ENCODE measurements around the gene PLA2G4A. TPM values are rescaled to one million over a fixed set of nuclear protein-coding genes. Genes with fewer than 3 reads are reported as not detected.

Gene PLA2G4A
- total RNA-seq, 6 experiments from 2014 or later = 0.25 to 0.90 (median 0.45) TPM

DNA sequence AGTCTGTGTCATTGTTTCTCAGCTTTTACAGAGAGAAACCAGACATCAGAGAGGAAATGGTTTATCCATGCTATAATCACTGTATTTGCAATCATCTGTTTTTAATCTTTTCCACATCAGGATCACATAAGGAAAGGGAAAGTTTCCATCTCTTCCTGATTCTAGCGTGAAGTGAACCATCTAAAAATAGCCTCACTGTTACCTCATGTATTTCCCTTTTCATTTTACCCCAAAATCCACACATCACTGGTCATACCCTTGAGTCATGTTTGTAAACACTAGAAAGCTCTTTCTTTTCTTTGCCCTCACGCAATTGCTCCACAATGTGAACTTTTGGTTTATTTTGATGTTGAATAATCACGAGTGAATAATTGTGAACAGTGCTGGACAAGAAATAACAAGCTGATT lies 146.0 kb downstream of the PLA2G4A start:
- H3K27me3 Mint-ChIP-seq (ENCODE audit: insufficient read depth) = peaks cover 5% of the 10 kb centered on the region; the same call in 1 of the 2 replicates
- peak overlapping the region; percentile 53 for H3K4me3 Mint-ChIP-seq
- no peaks in the 10 kb centered on the region for H3K9me3 Mint-ChIP-seq
- peak overlapping the region; percentile 58 for H3K27ac Mint-ChIP-seq
- H3K36me3 Mint-ChIP-seq (ENCODE audit: low read depth) = no peaks in the 10 kb centered on the region
- H3K4me1 Mint-ChIP-seq (ENCODE audit: low read depth) = peaks cover 38% of the 10 kb centered on the region
- TF ChIP-seq, protein P1, sequence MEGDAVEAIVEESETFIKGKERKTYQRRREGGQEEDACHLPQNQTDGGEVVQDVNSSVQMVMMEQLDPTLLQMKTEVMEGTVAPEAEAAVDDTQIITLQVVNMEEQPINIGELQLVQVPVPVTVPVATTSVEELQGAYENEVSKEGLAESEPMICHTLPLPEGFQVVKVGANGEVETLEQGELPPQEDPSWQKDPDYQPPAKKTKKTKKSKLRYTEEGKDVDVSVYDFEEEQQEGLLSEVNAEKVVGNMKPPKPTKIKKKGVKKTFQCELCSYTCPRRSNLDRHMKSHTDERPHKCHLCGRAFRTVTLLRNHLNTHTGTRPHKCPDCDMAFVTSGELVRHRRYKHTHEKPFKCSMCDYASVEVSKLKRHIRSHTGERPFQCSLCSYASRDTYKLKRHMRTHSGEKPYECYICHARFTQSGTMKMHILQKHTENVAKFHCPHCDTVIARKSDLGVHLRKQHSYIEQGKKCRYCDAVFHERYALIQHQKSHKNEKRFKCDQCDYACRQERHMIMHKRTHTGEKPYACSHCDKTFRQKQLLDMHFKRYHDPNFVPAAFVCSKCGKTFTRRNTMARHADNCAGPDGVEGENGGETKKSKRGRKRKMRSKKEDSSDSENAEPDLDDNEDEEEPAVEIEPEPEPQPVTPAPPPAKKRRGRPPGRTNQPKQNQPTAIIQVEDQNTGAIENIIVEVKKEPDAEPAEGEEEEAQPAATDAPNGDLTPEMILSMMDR (IDR thresholded peaks at IDR 0.05) = no peak
- DNase-seq = peak; percentile 93

DNA sequence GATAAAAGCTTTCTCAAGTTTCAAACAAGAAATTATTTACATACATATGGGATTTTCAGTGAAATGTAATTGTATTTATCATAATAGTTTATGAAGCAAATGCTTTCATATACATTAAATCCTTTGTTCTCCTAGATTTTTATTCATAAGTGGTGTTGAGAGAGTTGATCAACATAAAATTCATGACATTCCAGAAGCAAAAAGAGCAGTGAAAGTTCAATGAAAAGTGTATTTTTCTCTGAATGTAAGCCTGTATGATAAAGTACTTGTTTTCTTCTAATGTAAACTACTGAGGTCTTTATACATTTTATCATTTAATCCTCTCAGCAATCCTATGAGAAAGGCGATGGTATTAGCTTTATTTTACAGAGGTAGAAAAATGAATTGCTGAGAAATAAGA lies 146.5 kb downstream of the PLA2G4A start:
- Mint-ChIP-seq H3K27ac (peak overlapping the region; percentile 58), H3K4me1 (ENCODE audit: low read depth) (peaks cover 38% of the 10 kb centered on the region), H3K27me3 (ENCODE audit: insufficient read depth) (peaks cover 5% of the 10 kb centered on the region; the same call in 1 of the 2 replicates), H3K4me3 (peak overlapping the region; percentile 53), H3K36me3 (ENCODE audit: low read depth) (no peaks in the 10 kb centered on the region), H3K9me3 (no peaks in the 10 kb centered on the region)
- TF ChIP-seq, protein P1 (IDR thresholded peaks at IDR 0.05) = no peak
- no peak for DNase-seq

GRCh38 chr1:186976700-186977099 lies 148.0 kb downstream of the PLA2G4A start:
- H3K36me3 Mint-ChIP-seq (ENCODE audit: low read depth) = no peaks in the 10 kb centered on the region
- peaks cover 38% of the 10 kb centered on the region for H3K4me1 Mint-ChIP-seq (ENCODE audit: low read depth)
- peaks cover 5% of the 10 kb centered on the region; the same call in 1 of the 2 replicates for H3K27me3 Mint-ChIP-seq (ENCODE audit: insufficient read depth)
- TF ChIP-seq, protein P1 (IDR thresholded peaks at IDR 0.05) = no peak
- H3K4me3 Mint-ChIP-seq = no peak overlapping the region
- DNase-seq = no peak
- no peaks in the 10 kb centered on the region for H3K9me3 Mint-ChIP-seq
- H3K27ac Mint-ChIP-seq = no peak overlapping the region

DNA sequence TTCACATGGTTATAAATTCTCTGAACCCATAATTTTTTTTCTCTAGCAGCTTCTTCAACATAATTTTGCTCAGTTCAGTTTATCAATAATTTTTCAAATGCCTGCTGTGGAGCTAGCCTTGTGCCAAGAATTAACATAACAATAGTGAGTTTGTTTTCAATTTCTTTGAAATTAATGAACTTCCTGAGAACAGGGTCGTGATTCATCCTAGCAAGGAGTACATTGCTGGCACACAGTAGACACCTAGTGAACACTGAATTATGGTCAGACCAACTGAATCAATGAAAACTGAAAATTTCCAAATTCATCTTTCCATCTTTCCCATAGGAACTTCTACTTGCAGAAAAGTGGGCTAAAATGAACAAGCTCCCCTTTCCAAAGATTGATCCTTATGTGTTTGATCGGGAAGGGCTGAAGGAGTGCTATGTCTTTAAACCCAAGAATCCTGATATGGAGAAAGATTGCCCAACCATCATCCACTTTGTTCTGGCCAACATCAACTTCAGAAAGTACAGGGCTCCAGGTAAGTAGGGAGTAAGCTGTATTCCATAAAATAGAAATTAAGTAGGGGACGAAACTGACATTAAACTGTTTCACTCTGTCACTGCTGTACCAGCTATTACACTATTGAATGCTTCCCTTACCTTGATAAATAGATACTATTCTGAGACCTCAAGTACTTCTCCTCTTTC lies 148.7 kb downstream of the PLA2G4A start:
- H3K36me3 Mint-ChIP-seq (ENCODE audit: low read depth) = no peaks in the 10 kb centered on the region
- DNase-seq = no peak
- peaks cover 38% of the 10 kb centered on the region for H3K4me1 Mint-ChIP-seq (ENCODE audit: low read depth)
- no peak overlapping the region for H3K4me3 Mint-ChIP-seq
- no peak overlapping the region for H3K27ac Mint-ChIP-seq
- no peaks in the 10 kb centered on the region for H3K9me3 Mint-ChIP-seq
- H3K27me3 Mint-ChIP-seq (ENCODE audit: insufficient read depth) = peaks cover 5% of the 10 kb centered on the region; the same call in 1 of the 2 replicates
- TF ChIP-seq, protein P1 (IDR thresholded peaks at IDR 0.05) = no peak

- H3K27ac Mint-ChIP-seq = no peak overlapping the region
- H3K36me3 Mint-ChIP-seq (ENCODE audit: low read depth) = no peaks in the 10 kb centered on the region
- TF ChIP-seq, protein P1 (IDR thresholded peaks at IDR 0.05) = no peak
- H3K27me3 Mint-ChIP-seq (ENCODE audit: insufficient read depth) = peaks cover 5% of the 10 kb centered on the region; the same call in 1 of the 2 replicates
- no peak for DNase-seq
- no peaks in the 10 kb centered on the region for H3K9me3 Mint-ChIP-seq
- H3K4me3 Mint-ChIP-seq = no peak overlapping the region
- H3K4me1 Mint-ChIP-seq (ENCODE audit: low read depth) = peaks cover 44% of the 10 kb centered on the region
Observed at GRCh38 chr1:186978596-186979556, 150.1 kb downstream of the PLA2G4A start.

Data from HFFc6 (cell line).